B cell (primary cell): Measurements from ENCODE around the gene OST4.

Experiments
- EZH2 ChIP-seq: IDR thresholded peaks from 2 replicates; pipeline ENCODE4 v1.6.1; 2012; ENCODE audit warnings: borderline replicate concordance, low read depth, mild to moderate bottlenecking, moderate library complexity, low read length; ENCODE audit not compliant: insufficient read depth, poor library complexity, severe bottlenecking
- TF ChIP-seq, protein P1 (sequence below): fragments of 200-600 bp; IDR thresholded peaks from one replicate; pipeline ENCODE4 v1.8.0; 2022; ENCODE audit warnings: antibody characterized with exemption, mild to moderate bottlenecking

DNA sequence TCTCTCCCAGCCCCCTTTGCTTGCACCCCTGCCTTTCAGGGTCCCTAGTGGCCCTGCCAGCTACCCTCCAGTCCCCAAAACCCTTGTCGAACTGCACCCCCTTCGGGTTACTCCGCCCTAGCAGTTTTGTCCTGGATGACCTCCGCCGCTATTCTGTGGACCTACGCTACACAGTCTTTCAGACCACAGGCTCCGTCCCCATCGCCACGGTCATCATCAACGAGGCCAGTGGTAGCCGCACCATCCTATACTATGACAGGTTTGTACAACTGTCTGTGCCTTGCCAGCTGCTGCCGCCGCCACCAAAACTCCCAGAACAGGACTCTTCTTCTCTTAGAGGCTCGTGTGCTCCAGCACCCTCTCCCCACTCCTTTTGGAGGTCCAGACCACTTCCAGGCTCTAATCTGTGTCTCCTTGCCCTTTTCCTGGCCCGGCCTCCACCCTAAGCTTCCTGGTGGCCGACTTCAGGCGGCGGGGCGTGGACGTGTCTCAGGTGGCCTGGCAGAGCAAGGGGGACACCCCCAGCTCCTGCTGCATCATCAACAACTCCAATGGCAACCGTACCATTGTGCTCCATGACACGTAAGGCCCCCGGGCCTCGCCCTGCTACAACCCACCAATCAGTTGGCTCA lies 23.0 kb upstream of the OST4 start:
- TF ChIP-seq, protein P1, sequence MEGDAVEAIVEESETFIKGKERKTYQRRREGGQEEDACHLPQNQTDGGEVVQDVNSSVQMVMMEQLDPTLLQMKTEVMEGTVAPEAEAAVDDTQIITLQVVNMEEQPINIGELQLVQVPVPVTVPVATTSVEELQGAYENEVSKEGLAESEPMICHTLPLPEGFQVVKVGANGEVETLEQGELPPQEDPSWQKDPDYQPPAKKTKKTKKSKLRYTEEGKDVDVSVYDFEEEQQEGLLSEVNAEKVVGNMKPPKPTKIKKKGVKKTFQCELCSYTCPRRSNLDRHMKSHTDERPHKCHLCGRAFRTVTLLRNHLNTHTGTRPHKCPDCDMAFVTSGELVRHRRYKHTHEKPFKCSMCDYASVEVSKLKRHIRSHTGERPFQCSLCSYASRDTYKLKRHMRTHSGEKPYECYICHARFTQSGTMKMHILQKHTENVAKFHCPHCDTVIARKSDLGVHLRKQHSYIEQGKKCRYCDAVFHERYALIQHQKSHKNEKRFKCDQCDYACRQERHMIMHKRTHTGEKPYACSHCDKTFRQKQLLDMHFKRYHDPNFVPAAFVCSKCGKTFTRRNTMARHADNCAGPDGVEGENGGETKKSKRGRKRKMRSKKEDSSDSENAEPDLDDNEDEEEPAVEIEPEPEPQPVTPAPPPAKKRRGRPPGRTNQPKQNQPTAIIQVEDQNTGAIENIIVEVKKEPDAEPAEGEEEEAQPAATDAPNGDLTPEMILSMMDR = no peak
- TF ChIP-seq EZH2 = no peak
